Left kidney (tissue), 2 donors: ENCODE measurements around the gene YDJC. TPM values are rescaled to one million over a fixed set of nuclear protein-coding genes. Genes with fewer than 3 reads are reported as not detected.
"Not testable (repeated sequence)": the region's sequence is repeated elsewhere in the genome, so short reads cannot be mapped to it uniquely, and the experiment has no call there.

Experiments used
- DNase-seq: peaks from one replicate; pipeline ENCODE4 v3.0.0-alpha.2; 2013
- polyA plus RNA-seq: library from polyadenylated mRNA; unstranded; fragments of 120-200 nt; gene quantifications from one replicate; pipeline ENCODE4 v1.2.1, GENCODE V29; 2013; ENCODE audit not compliant: insufficient read length

Gene YDJC
- polyA plus RNA-seq, 1 donor: 8.8 TPM

- DNase-seq: no peak
Observed at GRCh38 chr22:21652547-21653545, 23.0 kb upstream of the YDJC start.

DNA sequence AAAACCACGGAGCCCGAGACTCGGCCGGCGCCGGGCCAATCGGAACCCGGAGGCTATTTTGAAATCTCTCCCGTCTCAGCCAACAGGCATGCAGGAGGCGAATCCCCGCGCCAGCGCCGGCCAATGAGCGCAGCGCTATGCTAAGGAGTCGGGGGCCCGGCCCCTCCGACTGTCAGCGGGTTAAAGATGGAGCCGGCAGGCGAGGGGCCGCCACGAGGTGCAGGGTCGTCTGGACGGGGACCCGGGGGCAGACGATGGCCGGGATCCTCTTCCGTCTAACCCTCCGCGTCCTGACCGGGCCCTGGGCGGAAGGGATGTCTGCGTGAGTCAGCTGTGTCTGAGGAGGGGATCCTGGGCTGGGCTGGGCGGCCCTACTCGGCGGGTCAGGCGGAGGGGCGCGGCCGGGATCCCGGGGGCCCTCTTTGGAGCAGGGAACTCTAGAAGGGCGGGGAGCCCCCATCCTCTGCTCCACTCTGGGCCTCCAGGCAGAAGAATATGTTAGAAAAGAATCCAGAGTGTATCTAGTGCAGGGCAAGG lies 22.3 kb upstream of the YDJC start:
- peak; percentile 87 for DNase-seq

GRCh38 chr22:21651521-21652009 lies 21.7 kb upstream of the YDJC start:
- DNase-seq: no peak

- no peak for DNase-seq
Observed at GRCh38 chr22:21650823-21651520, 21.1 kb upstream of the YDJC start.

- no peak for DNase-seq
Observed at GRCh38 chr22:21650280-21650679, 20.5 kb upstream of the YDJC start.

- DNase-seq: peak; percentile 88
Observed at GRCh38 chr22:21646608-21647590, 17.1 kb upstream of the YDJC start.

GRCh38 chr22:21645513-21645912 lies 15.7 kb upstream of the YDJC start:
- not testable (repeated sequence) for DNase-seq

GRCh38 chr22:21643533-21644357 lies 13.9 kb upstream of the YDJC start:
- DNase-seq: no peak

DNA sequence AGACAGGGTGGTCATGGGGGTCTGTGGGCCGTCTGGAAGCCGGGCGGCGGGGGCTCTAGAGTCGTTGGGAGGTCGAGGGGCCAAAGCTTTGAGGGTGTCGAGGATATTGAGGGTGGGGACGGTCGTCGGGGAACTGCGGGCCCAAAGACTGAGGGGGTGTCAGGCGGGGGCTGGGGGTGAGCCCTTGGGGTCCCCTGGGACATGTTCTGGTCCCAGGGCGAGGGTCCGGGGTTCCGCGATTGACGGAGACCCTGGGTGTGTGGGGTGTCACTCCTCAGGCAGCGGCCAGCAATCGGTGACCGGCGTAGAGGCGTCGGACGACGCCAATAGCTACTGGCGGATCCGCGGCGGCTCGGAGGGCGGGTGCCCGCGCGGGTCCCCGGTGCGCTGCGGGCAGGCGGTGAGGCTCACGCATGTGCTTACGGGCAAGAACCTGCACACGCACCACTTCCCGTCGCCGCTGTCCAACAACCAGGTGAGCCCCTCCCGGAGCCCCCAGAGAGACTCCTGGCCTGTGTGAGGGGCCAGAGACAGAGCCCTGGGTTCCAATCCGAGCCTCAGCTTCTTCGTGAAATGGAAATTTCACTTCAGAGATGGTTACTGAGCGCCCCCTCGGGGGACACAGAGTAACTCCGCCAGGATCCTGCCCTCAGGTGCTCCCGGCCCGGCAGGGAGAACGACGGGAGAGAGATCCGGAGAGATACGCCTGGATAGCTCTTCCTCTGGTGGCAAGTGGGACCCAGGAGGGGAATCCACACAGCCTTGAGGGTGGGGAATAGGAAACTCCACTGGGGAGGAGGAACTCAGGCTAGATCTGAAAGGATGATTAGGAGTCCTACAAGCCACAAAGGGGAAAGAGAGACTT lies 13.0 kb upstream of the YDJC start:
- no peak for DNase-seq

DNA sequence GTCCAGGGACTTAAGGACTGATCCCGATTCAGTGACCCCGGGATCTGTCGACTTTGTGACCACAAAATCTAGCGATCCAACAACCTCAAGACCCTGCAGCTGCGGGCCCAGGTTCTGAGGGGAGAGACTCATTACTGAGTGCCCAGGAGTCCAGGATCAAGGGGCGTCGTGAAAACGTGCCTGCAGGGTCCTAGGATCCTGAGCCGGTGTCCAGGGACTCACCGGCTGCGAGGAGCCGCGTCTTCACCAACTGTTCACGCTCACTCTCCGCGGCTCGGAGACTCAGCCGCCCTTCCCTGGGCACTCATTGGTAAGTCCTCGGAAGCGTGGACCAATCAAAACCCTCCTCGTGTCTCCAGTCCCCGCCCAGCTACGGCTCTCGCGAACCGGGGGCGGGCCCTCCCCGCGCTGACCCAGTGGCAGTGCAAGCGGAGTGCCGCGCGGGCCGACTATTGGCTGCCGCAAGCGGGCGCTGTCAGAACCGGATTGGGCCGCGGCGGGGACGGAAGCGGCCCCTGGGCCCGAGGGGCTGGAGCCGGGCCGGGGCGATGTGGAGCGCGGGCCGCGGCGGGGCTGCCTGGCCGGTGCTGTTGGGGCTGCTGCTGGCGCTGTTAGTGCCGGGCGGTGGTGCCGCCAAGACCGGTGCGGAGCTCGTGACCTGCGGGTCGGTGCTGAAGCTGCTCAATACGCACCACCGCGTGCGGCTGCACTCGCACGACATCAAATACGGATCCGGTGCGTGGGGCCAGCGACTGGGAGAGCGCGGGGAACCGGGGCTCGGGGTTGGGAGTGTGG lies 12.2 kb upstream of the YDJC start, which contains the start of gene SDF2L1:
Gene SDF2L1 (plus strand): TSS at position 514 of the 795 bp plus-strand sequence. CDS start 35 bp downstream, at position 549.
- DNase-seq: peak; percentile 97

- DNase-seq: no peak
Observed at GRCh38 chr22:21641417-21641788, 11.6 kb upstream of the YDJC start.

DNA sequence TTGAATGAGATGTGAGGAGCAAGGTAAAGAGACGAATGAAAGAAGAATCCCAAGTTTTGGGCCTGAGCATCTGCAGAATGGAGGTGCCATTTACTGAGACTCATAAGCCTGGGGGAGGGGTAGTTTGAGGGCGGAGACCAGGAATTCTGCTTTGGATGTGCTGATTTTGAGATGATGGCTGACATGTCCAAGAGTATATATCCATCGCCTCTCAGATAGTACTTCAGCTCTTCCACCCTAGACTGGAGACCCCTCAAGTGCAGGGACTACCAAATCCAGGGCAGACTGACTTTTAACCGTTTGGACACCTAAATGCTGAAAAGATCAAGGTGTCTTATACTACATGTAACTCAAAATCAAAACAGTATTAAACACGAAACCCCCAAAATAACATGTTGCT lies 11.0 kb upstream of the YDJC start:
- DNase-seq: no peak

GRCh38 chr22:21639359-21639758 lies 9.5 kb upstream of the YDJC start:
- no peak for DNase-seq

- DNase-seq: not testable (repeated sequence)
Observed at GRCh38 chr22:21637450-21637849, 7.6 kb upstream of the YDJC start.

GRCh38 chr22:21636629-21637218 lies 6.9 kb upstream of the YDJC start:
- DNase-seq: no peak

DNA sequence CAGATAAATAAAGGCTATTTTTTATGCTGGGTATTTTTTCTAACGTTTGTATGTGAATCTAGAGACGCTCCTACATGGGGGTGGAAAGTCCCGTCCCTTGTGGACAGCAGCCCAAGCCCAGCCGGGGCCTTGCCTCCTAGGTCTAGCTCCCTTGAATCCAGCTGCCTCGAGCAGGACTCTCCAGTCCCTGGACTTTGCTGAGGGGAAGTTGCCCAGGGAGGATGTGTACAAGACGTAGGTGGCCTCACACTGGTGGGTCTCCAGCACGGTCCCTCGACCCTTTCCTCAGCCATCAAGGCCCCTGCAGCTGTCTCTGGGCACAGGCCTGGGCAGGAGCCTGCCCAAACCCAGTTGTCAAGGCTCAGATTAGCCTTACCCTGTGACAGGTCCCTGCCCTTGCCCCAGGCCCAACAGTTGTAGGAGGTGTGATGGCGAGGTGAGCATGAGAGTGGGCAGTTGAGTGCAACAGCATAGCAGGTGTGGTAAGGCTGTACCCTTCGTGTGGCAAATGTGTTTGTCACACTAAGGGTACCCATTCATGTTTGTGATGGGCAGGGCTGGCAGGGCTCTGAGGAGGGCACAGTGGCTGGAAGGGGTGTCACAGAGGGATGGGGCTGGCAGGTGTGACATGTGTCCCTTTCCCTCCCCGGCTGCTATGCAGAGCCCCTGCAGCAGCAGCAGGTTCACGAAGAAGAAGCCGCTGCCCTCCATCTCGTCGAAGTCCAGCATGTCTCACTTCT lies 6.1 kb upstream of the YDJC start:
- no peak for DNase-seq

- DNase-seq: no peak
Observed at GRCh38 chr22:21634844-21635243, 5.0 kb upstream of the YDJC start.
